ENCODE measurements around the gene LRRC37A2. TPM values are rescaled to one million over a fixed set of nuclear protein-coding genes. Genes with fewer than 3 reads are reported as not detected.

LRRC37A2 gene
- 1.5 and 2.7 TPM in 2 replicates for total RNA-seq

DNA sequence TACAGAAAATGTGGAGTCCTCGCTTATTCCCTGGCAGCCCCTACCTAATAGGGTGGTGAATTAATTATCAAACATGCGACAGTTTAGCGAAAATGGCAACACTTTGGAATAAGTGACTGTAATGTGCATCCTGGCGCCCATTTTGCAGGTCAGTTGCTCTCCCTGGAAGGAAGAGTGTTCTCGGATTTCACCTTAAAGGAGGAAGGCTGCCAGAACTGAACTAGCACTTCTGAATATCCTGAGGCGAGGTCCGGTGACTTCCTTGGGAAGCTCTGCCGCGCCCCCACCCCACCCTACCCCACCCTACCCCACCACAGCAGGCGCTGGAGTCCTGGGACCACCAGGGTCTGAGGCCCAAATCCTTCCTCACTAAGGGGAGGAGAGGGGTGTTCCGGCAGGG lies at the start of gene LRRC37A2:
LRRC37A2 (plus strand) TSS at position 301 of the 400 bp plus-strand sequence. CDS start 245 bp downstream, outside the sequence.

DNA sequence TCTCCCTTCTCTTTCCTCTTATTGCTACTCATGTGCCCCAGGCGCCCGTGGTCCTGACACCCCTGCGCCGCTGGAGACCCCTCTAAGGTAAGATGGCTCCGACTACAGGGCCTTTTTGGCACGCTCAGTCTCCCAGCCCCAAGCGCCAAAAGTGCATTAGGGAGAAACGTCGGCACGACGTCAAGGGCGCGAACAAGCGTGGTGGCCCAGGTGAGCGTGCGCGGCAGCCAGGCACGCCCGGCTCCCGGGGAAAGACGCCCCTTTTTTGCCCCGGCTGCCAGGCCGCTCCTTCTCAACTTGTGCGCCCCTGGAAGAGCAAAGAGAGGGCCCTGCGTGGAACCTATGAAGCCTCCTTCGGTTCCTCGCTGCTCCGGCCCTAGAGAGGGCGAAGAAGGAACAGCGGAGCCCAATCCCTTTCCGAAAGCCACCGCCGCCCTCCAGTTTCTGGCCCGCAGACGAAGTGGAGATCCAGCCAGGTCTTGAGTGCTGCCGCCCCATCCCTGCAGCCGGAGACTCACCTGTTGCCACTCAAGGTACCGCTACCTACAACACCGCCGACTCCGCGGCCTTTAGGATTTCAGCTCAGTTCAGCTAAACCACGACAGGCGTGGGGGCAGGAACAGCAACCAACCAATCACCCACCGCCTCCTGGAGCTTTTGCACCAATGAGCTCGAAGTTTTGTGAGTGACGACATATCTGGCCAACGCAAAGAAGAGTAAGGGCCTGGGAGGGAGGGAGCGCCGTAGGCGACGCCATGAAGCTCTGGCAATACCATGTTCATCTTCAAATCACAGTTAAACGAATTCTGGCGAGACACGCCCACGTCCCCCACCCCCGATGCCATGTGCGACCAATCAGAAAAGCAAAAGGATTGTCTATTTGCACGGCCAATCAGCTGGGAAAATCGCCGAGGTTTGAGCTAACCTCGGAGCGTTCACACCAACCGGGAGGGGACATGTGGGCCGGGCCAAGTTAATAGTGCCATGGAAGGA lies 67.1 kb downstream of the LRRC37A2 start, which contains the start of gene ARL17A:
ARL17A (minus strand) TSS at position 609 of the 993 bp plus-strand sequence. CDS start 3,369 bp downstream, outside the sequence.

DNA sequence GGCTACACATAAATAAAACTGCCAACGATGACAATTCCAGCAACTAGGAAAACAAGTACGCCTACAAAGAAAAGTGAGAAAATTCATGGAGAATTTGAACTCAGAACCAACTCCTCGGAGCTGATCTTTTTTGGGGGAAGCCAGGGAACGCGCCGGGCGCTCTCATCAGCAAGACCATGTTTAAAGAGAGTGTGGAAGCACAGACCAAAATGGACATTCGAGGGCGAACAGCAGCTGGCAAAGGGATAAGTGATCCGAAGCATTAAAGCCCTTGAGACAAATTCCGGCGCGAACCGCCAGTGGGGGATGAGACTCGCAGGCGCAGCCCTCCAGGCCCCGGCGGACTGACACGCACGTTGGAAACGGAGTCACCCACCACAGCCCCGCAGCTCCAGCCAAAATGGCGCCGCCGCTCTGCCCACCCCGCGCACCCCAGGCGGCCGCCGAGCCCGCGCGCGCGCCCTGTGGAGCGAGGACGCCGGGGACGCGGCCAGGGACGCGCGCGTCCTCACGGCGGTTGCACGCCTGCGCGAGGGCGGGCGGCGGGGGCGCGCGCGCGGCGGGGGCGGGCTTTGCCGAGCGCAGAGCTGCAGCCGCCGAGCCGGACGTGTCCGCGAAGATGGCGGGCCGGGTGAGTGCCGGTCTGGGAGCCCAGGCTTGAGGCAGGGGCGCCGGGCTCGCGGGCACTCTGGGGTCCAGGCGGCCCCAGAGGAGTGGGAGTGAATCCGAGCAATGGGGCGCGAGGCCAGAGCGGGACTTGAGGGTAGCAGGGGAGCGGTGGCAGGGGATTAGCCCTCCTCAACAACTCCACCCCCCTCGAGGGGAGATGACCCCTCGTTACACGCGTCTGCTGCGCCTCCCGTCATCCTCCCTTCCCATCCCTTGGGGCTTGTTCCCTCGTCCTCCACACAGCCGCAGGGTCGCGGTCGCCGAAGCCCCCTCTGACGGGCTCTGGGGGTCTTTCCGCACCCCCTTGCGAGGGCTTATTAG lies 78.2 kb downstream of the LRRC37A2 start, which contains the start of gene NSF:
NSF (plus strand) TSS at position 513 of the 990 bp plus-strand sequence; CDS start at position 620, 107 bp downstream.

Other genes with a start within 250 kb of the LRRC37A2 start
- gene LRRC37A, start 217.3 kb upstream of the LRRC37A2 start, total RNA-seq: 1.1 and 1.5 TPM in 2 replicates
- 3.4 and 3.7 TPM in 2 replicates for gene ARL17B, start 150.7 kb upstream of the LRRC37A2 start, total RNA-seq
- 1.3 and 4.0 TPM in 2 replicates for gene ARL17A, start 67.2 kb downstream of the LRRC37A2 start, total RNA-seq
- 41.3 and 43.0 TPM in 2 replicates for gene NSF, start 78.2 kb downstream of the LRRC37A2 start, total RNA-seq

All from dermis lymphatic vessel endothelial cell (primary cell).